ENCODE data around the gene CYP1A2. TPM values are rescaled to one million over a fixed set of nuclear protein-coding genes. Genes with fewer than 3 reads are reported as not detected.

CYP1A2 gene
- total RNA-seq, 1 donor from 2014 or later = not detected

- no peak overlapping the region for H3K4me3 ChIP-seq (ENCODE audit: low read depth, low read length)
- no peak for TF ChIP-seq CTCF (IDR thresholded peaks at IDR 0.05; ENCODE audit: insufficient read depth, low read length, severe bottlenecking)
- FAIRE-seq = no peak
- no peak for DNase-seq (ENCODE audit: low read depth)
- no peaks in the 10 kb centered on the region for H3K36me3 ChIP-seq (ENCODE audit: control insufficient read depth, insufficient read depth, low read length)
- H3K27me3 ChIP-seq (ENCODE audit: control insufficient read depth, insufficient read depth, low read length) = peaks cover 3% of the 10 kb centered on the region
Observed at GRCh38 chr15:74775132-74775562, 26.5 kb downstream of the CYP1A2 start.

GRCh38 chr15:74775894-74776293, 27.2 kb downstream of the CYP1A2 start:
- Histone ChIP-seq H3K4me3 (ENCODE audit: low read depth, low read length) (no peak overlapping the region), H3K27me3 (ENCODE audit: control insufficient read depth, insufficient read depth, low read length) (peaks cover under 1% of the 10 kb centered on the region), H3K36me3 (ENCODE audit: control insufficient read depth, insufficient read depth, low read length) (no peaks in the 10 kb centered on the region)
- TF ChIP-seq CTCF (IDR thresholded peaks at IDR 0.05; ENCODE audit: insufficient read depth, low read length, severe bottlenecking) = no peak
- FAIRE-seq (no peak), DNase-seq (ENCODE audit: low read depth) (no peak)

GRCh38 chr15:74776821-74777768, 28.4 kb downstream of the CYP1A2 start:
- no peak for FAIRE-seq
- Histone ChIP-seq H3K36me3 (ENCODE audit: control insufficient read depth, insufficient read depth, low read length) (no peaks in the 10 kb centered on the region), H3K4me3 (ENCODE audit: low read depth, low read length) (no peak overlapping the region), H3K27me3 (ENCODE audit: control insufficient read depth, insufficient read depth, low read length) (no peaks in the 10 kb centered on the region)
- no peak for TF ChIP-seq CTCF (IDR thresholded peaks at IDR 0.05; ENCODE audit: insufficient read depth, low read length, severe bottlenecking)
- DNase-seq (ENCODE audit: low read depth) = no peak

- no peaks in the 10 kb centered on the region for H3K27me3 ChIP-seq (ENCODE audit: control insufficient read depth, insufficient read depth, low read length)
- H3K4me3 ChIP-seq (ENCODE audit: low read depth, low read length) = no peak overlapping the region
- no peak for TF ChIP-seq CTCF (IDR thresholded peaks at IDR 0.05; ENCODE audit: insufficient read depth, low read length, severe bottlenecking)
- FAIRE-seq (no peak), DNase-seq (ENCODE audit: low read depth) (no peak)
- no peaks in the 10 kb centered on the region for H3K36me3 ChIP-seq (ENCODE audit: control insufficient read depth, insufficient read depth, low read length)
Observed at GRCh38 chr15:74777769-74778598, 29.3 kb downstream of the CYP1A2 start.

GRCh38 chr15:74778599-74778970, 29.9 kb downstream of the CYP1A2 start:
- DNase-seq (ENCODE audit: low read depth) (no peak), FAIRE-seq (no peak)
- Histone ChIP-seq H3K27me3 (ENCODE audit: control insufficient read depth, insufficient read depth, low read length) (no peaks in the 10 kb centered on the region), H3K36me3 (ENCODE audit: control insufficient read depth, insufficient read depth, low read length) (no peaks in the 10 kb centered on the region), H3K4me3 (ENCODE audit: low read depth, low read length) (no peak overlapping the region)
- TF ChIP-seq CTCF (IDR thresholded peaks at IDR 0.05; ENCODE audit: insufficient read depth, low read length, severe bottlenecking) = no peak
